H1 (cell line): ENCODE results near the gene TMEM150B. TPM values are rescaled to one million over a fixed set of nuclear protein-coding genes. Genes with fewer than 3 reads are reported as not detected.

Experiments
- CREB1 ChIP-seq: IDR thresholded peaks from 2 replicates; pipeline ENCODE4 v1.6.1; 2012; ENCODE audit warnings: inconsistent platforms
- FOSL1 ChIP-seq: IDR thresholded peaks from 2 replicates; pipeline ENCODE4 v1.6.1; 2011; ENCODE audit warnings: mild to moderate bottlenecking, low read depth, low read length, moderate library complexity; ENCODE audit not compliant: insufficient read depth
- PHF8 ChIP-seq: fragments of 200-600 bp; sonication (generic); conservative IDR thresholded peaks from 2 replicates; pipeline ENCODE4 v1.7.1; 2012; ENCODE audit warnings: low read depth, mild to moderate bottlenecking, inconsistent platforms, low read length, moderate library complexity
- SUZ12 ChIP-seq: fragments of 200-600 bp; sonication (generic); IDR thresholded peaks from 2 replicates; pipeline ENCODE4 v1.6.1; 2012; ENCODE audit warnings: mild to moderate bottlenecking, inconsistent platforms, low read length, moderate library complexity, mixed read lengths
- TAF7 ChIP-seq: optimal IDR thresholded peaks from 2 replicates; pipeline ENCODE3; 2011; ENCODE audit warnings: low read depth, mild to moderate bottlenecking, inconsistent platforms, low read length, moderate library complexity, borderline replicate concordance
- TBP ChIP-seq: IDR thresholded peaks from 2 replicates; pipeline ENCODE4 v1.6.1; 2011; ENCODE audit warnings: low read depth, low read length, improper control_type of control experiment
- polyA plus RNA-seq, 7 experiments: library from polyadenylated mRNA; depleted of rRNA in 3 of 7; stranded (reverse) in 5 of 7; unstranded in 2 of 7; fragments of >200 nt in 5 of 7; fragments of 200-250 nt in 2 of 7; gene quantifications; 1 replicate in 5 of 7; 2 replicates in 1 of 7; 4 replicates in 1 of 7; pipeline versions ENCODE4 v1.2.1 to v1.2.3, GENCODE V29; 2011 to 2013; ENCODE audit warnings: missing spikeins in 2 of 7, mixed read lengths in 2 of 7
- total RNA-seq: library from RNA; stranded (reverse); fragmentation: NEBNext Ultra II Directional; extraction: Animal tissue kit (Norgen Biotek cat#: 25700); gene quantifications from 2 replicates; pipeline ENCODE4 v1.2.1, GENCODE V29; 2021
- TF ChIP-seq, protein P1 (sequence below): fragments of 300-600 bp; sonication (generic); IDR thresholded peaks from 2 replicates; pipeline ENCODE4 v1.7.1; 2012; ENCODE audit warnings: low read length, moderate library complexity, mild to moderate bottlenecking, inconsistent platforms; ENCODE audit not compliant: insufficient replicate concordance

The TMEM150B gene
- total and polyA plus RNA-seq, 2 of the 8 experiments (the other 6 are each of a cell fraction or from before 2014, with no cell fraction given): 0.41 to 0.91 TPM

DNA sequence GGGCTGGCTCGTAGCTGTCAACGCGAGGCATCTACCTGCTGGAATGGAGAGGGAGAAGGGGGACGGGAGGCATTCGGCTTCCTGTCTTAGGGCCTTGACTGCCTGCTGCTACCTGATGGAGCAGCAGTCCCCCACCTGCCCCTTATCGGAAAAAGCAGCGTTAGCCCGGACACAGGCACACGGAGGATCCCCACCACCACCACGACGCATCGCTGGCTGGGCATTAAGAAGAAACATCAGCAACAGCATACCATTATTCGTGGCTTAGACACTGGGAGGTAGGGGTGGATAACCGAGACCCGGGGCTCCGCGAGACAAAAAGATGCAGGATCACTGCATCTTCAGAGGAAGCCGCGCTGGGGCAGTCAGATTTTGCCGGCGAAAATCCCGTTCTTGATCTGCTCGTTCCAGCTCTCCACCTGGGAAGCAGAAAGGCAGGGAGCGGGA lies 28.2 kb upstream of the TMEM150B start (continued):
- TF ChIP-seq, protein P1, sequence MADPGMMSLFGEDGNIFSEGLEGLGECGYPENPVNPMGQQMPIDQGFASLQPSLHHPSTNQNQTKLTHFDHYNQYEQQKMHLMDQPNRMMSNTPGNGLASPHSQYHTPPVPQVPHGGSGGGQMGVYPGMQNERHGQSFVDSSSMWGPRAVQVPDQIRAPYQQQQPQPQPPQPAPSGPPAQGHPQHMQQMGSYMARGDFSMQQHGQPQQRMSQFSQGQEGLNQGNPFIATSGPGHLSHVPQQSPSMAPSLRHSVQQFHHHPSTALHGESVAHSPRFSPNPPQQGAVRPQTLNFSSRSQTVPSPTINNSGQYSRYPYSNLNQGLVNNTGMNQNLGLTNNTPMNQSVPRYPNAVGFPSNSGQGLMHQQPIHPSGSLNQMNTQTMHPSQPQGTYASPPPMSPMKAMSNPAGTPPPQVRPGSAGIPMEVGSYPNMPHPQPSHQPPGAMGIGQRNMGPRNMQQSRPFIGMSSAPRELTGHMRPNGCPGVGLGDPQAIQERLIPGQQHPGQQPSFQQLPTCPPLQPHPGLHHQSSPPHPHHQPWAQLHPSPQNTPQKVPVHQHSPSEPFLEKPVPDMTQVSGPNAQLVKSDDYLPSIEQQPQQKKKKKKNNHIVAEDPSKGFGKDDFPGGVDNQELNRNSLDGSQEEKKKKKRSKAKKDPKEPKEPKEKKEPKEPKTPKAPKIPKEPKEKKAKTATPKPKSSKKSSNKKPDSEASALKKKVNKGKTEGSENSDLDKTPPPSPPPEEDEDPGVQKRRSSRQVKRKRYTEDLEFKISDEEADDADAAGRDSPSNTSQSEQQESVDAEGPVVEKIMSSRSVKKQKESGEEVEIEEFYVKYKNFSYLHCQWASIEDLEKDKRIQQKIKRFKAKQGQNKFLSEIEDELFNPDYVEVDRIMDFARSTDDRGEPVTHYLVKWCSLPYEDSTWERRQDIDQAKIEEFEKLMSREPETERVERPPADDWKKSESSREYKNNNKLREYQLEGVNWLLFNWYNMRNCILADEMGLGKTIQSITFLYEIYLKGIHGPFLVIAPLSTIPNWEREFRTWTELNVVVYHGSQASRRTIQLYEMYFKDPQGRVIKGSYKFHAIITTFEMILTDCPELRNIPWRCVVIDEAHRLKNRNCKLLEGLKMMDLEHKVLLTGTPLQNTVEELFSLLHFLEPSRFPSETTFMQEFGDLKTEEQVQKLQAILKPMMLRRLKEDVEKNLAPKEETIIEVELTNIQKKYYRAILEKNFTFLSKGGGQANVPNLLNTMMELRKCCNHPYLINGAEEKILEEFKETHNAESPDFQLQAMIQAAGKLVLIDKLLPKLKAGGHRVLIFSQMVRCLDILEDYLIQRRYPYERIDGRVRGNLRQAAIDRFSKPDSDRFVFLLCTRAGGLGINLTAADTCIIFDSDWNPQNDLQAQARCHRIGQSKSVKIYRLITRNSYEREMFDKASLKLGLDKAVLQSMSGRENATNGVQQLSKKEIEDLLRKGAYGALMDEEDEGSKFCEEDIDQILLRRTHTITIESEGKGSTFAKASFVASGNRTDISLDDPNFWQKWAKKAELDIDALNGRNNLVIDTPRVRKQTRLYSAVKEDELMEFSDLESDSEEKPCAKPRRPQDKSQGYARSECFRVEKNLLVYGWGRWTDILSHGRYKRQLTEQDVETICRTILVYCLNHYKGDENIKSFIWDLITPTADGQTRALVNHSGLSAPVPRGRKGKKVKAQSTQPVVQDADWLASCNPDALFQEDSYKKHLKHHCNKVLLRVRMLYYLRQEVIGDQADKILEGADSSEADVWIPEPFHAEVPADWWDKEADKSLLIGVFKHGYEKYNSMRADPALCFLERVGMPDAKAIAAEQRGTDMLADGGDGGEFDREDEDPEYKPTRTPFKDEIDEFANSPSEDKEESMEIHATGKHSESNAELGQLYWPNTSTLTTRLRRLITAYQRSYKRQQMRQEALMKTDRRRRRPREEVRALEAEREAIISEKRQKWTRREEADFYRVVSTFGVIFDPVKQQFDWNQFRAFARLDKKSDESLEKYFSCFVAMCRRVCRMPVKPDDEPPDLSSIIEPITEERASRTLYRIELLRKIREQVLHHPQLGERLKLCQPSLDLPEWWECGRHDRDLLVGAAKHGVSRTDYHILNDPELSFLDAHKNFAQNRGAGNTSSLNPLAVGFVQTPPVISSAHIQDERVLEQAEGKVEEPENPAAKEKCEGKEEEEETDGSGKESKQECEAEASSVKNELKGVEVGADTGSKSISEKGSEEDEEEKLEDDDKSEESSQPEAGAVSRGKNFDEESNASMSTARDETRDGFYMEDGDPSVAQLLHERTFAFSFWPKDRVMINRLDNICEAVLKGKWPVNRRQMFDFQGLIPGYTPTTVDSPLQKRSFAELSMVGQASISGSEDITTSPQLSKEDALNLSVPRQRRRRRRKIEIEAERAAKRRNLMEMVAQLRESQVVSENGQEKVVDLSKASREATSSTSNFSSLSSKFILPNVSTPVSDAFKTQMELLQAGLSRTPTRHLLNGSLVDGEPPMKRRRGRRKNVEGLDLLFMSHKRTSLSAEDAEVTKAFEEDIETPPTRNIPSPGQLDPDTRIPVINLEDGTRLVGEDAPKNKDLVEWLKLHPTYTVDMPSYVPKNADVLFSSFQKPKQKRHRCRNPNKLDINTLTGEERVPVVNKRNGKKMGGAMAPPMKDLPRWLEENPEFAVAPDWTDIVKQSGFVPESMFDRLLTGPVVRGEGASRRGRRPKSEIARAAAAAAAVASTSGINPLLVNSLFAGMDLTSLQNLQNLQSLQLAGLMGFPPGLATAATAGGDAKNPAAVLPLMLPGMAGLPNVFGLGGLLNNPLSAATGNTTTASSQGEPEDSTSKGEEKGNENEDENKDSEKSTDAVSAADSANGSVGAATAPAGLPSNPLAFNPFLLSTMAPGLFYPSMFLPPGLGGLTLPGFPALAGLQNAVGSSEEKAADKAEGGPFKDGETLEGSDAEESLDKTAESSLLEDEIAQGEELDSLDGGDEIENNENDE: no peak
- no peak for TF ChIP-seq TAF7
- TF ChIP-seq TBP: no peak
- no peak for TF ChIP-seq FOSL1
- TF ChIP-seq CREB1: no peak
- no peak for TF ChIP-seq PHF8
- TF ChIP-seq SUZ12: no peak
